ENCODE measurements around the gene EPB42. TPM values are rescaled to one million over a fixed set of nuclear protein-coding genes. Genes with fewer than 3 reads are reported as not detected.

Gene EPB42
- total RNA-seq (not detected), polyA plus RNA-seq (ENCODE audit: insufficient read length in 6 of 6) (1 to 10 TPM; 1.1 to 5.3 (median 3.5) TPM)
- long read RNA-seq, donor 1, partial matches to known transcripts: 0 of 4 reads
- long read RNA-seq, donor 1, other reads (novel, unspliced or antisense): 0 of 4 reads
- long read RNA-seq, donor 2: 0 reads
- long read RNA-seq, donor 3: 0 reads
- long read RNA-seq, donor 4: 0 reads
- long read RNA-seq, donor 5: 0 reads
- long read RNA-seq, donor 6: 0 reads
- long read RNA-seq, donor 7: 0 reads
- long read RNA-seq, donor 8, partial matches to known transcripts: 0 of 1 reads
- long read RNA-seq, donor 8, other reads (novel, unspliced or antisense): 0 of 1 reads
- long read RNA-seq, donor 9: 0 reads
- long read RNA-seq, donor 10: 0 reads
- long read RNA-seq, donor 11: 0 reads
- long read RNA-seq, donor 12: 0 reads

- H3K4me1 ChIP-seq: no peaks in the 10 kb centered on the region
- no peaks in the 10 kb centered on the region for H3K9me3 ChIP-seq
- no peak for TF ChIP-seq CTCF (IDR thresholded peaks at IDR 0.05)
- no peak within 1 kb of the TSS for H3K4me3 ChIP-seq
- no peak within 1 kb of the TSS for H3K27ac ChIP-seq
- ATAC-seq: no peak
- intact Hi-C loops (cut with DNase I): loop anchor here in 1 of 2 donors (10.0 kb wide), 1 partner anchor 54 kb away; no protein-coding TSS in a partner anchor
- H3K36me3 ChIP-seq: no peaks in the 10 kb centered on the region
- no peak for DNase-seq
- no peaks in the 10 kb centered on the region for H3K27me3 ChIP-seq
Observed at GRCh38 chr15:43220991-43221403, at the start of gene EPB42. Gene EPB42, minus strand, starts transcription at chr15:43221018. Its CDS starts 193 bp downstream, at chr15:43220825.

- H3K36me3 ChIP-seq: no peaks in the 10 kb centered on the region
- H3K4me1 ChIP-seq: peaks cover 0 to 6% of the 10 kb centered on the region in 2 donors
- peaks cover 0 to 22% of the 10 kb centered on the region in 2 donors for H3K27me3 ChIP-seq
- intact Hi-C loops (cut with DNase I): loop anchor here in 1 of 2 donors (10.0 kb wide), 1 partner anchor 45 kb away; the partner anchor contains the start of gene EPB42
- TF ChIP-seq CTCF (IDR thresholded peaks at IDR 0.05): no peak
- no peak overlapping the region for H3K4me3 ChIP-seq
- peaks cover 0 to 2% of the 10 kb centered on the region in 2 donors for H3K9me3 ChIP-seq
- no peak for ATAC-seq
- no peak for DNase-seq
- H3K27ac ChIP-seq: peak overlapping the region in 1 of 2 donors; percentile 48
Observed at GRCh38 chr15:43270113-43270665, 49.4 kb upstream of the EPB42 start.

GRCh38 chr15:43268111-43269105, 47.6 kb upstream of the EPB42 start:
- TF ChIP-seq CTCF (IDR thresholded peaks at IDR 0.05): no peak
- H3K9me3 ChIP-seq: peaks cover 0 to 2% of the 10 kb centered on the region in 2 donors
- ATAC-seq (peak; percentile 33), DNase-seq (no peak)
- intact Hi-C loops (cut with DNase I): no loop called here
- peaks cover 0 to 6% of the 10 kb centered on the region in 2 donors for H3K4me1 ChIP-seq
- no peak overlapping the region for H3K4me3 ChIP-seq
- H3K27me3 ChIP-seq: peaks cover 0 to 17% of the 10 kb centered on the region in 2 donors
- H3K36me3 ChIP-seq: no peaks in the 10 kb centered on the region
- no peak overlapping the region for H3K27ac ChIP-seq

- H3K4me1 ChIP-seq: peaks cover 0 to 6% of the 10 kb centered on the region in 2 donors
- ATAC-seq (no peak), DNase-seq (no peak)
- H3K9me3 ChIP-seq: peaks cover 0 to 2% of the 10 kb centered on the region in 2 donors
- intact Hi-C loops (cut with DNase I): no loop called here
- no peak overlapping the region for H3K27ac ChIP-seq
- H3K27me3 ChIP-seq: peaks cover 0 to 17% of the 10 kb centered on the region in 2 donors
- no peak overlapping the region for H3K4me3 ChIP-seq
- TF ChIP-seq CTCF (IDR thresholded peaks at IDR 0.05): no peak
- no peaks in the 10 kb centered on the region for H3K36me3 ChIP-seq
Observed at GRCh38 chr15:43267439-43267838, 46.6 kb upstream of the EPB42 start.

Measured in left lung (tissue), 14 donors.